Measurements from ENCODE around the gene FAAP24. TPM values are rescaled to one million over a fixed set of nuclear protein-coding genes. Genes with fewer than 3 reads are reported as not detected.

FAAP24 gene
- total RNA-seq, 1 donor from 2014 or later, result 4.1 TPM

GRCh38 chr19:32928806-32929205, 43.2 kb upstream of the FAAP24 start:
- FAIRE-seq, result no peak
- no peak overlapping the region for H2AFZ ChIP-seq (ENCODE audit: low read depth, low read length)

GRCh38 chr19:32930567-32930966, 41.5 kb upstream of the FAAP24 start:
- Mint-ChIP-seq H3K4me1 (ENCODE audit: low read depth, unreplicated experiment) (no peaks in the 10 kb centered on the region), H3K9me3 (ENCODE audit: unreplicated experiment) (peaks cover 9% of the 10 kb centered on the region), H3K27ac (ENCODE audit: unreplicated experiment) (no peak overlapping the region), H3K4me3 (ENCODE audit: unreplicated experiment) (no peak overlapping the region), H3K36me3 (ENCODE audit: low read depth, unreplicated experiment) (peaks cover 30% of the 10 kb centered on the region), H3K27me3 (ENCODE audit: low read depth, unreplicated experiment) (no peaks in the 10 kb centered on the region)
- TF ChIP-seq EZH2 (IDR thresholded peaks at IDR 0.05; ENCODE audit: insufficient read depth, low read length), result no peak
- TF ChIP-seq CTCF (IDR thresholded peaks at IDR 0.05; ENCODE audit: insufficient read depth, low read depth, low read length), result no peak
- no peak overlapping the region for H3K9ac ChIP-seq (ENCODE audit: low read length)
- H3K27me3 ChIP-seq (ENCODE audit: insufficient read depth, low read length), result no peaks in the 10 kb centered on the region
- FAIRE-seq (no peak), DNase-seq (ENCODE audit: low read depth) (no peak)
- no peaks in the 10 kb centered on the region for H3K79me2 ChIP-seq (ENCODE audit: insufficient read depth, low read length)
- H3K4me2 ChIP-seq (ENCODE audit: low read length), result no peak overlapping the region
- peaks cover 6% of the 10 kb centered on the region for H3K36me3 ChIP-seq (ENCODE audit: insufficient read depth, low read length)
- no peak overlapping the region for H3K4me3 ChIP-seq (ENCODE audit: insufficient read depth, low read depth, low read length)
- no peak overlapping the region for H2AFZ ChIP-seq (ENCODE audit: low read depth, low read length)
- H4K20me1 ChIP-seq (ENCODE audit: insufficient read depth, low read length), result no peaks in the 10 kb centered on the region
- no peaks in the 10 kb centered on the region for H3K4me1 ChIP-seq (ENCODE audit: insufficient read depth, low read length)
- H3K27ac ChIP-seq (ENCODE audit: low read depth, low read length), result no peak overlapping the region
- no peaks in the 10 kb centered on the region for H3K9me3 ChIP-seq (ENCODE audit: insufficient read depth, low read depth, low read length)

More at GRCh38 chr19:32928806-32929205, 43.2 kb upstream of the FAAP24 start:
- no peak for DNase-seq (ENCODE audit: low read depth)
- no peak for TF ChIP-seq EZH2 (IDR thresholded peaks at IDR 0.05; ENCODE audit: insufficient read depth, low read length)
- Histone ChIP-seq H3K4me2 (ENCODE audit: low read length) (no peak overlapping the region), H3K9ac (ENCODE audit: low read length) (no peak overlapping the region), H3K9me3 (ENCODE audit: insufficient read depth, low read depth, low read length) (no peaks in the 10 kb centered on the region), H3K27ac (ENCODE audit: low read depth, low read length) (no peak overlapping the region), H3K79me2 (ENCODE audit: insufficient read depth, low read length) (no peaks in the 10 kb centered on the region), H3K27me3 (ENCODE audit: insufficient read depth, low read length) (no peaks in the 10 kb centered on the region), H3K36me3 (ENCODE audit: insufficient read depth, low read length) (peaks cover 12% of the 10 kb centered on the region), H3K4me3 (ENCODE audit: insufficient read depth, low read depth, low read length) (no peak overlapping the region), H3K4me1 (ENCODE audit: insufficient read depth, low read length) (no peaks in the 10 kb centered on the region), H4K20me1 (ENCODE audit: insufficient read depth, low read length) (no peaks in the 10 kb centered on the region)
- Mint-ChIP-seq H3K4me1 (ENCODE audit: low read depth, unreplicated experiment) (peaks cover 3% of the 10 kb centered on the region), H3K4me3 (ENCODE audit: unreplicated experiment) (no peak overlapping the region), H3K36me3 (ENCODE audit: low read depth, unreplicated experiment) (peaks cover 28% of the 10 kb centered on the region), H3K9me3 (ENCODE audit: unreplicated experiment) (peaks cover 9% of the 10 kb centered on the region), H3K27ac (ENCODE audit: unreplicated experiment) (no peak overlapping the region), H3K27me3 (ENCODE audit: low read depth, unreplicated experiment) (no peaks in the 10 kb centered on the region)

GRCh38 chr19:32933571-32933970, 38.5 kb upstream of the FAAP24 start:
- Histone ChIP-seq H3K9ac (ENCODE audit: low read length) (no peak overlapping the region), H3K36me3 (ENCODE audit: insufficient read depth, low read length) (peaks cover 12% of the 10 kb centered on the region), H3K4me2 (ENCODE audit: low read length) (no peak overlapping the region), H3K4me3 (ENCODE audit: insufficient read depth, low read depth, low read length) (no peak overlapping the region), H4K20me1 (ENCODE audit: insufficient read depth, low read length) (no peaks in the 10 kb centered on the region), H3K27me3 (ENCODE audit: insufficient read depth, low read length) (no peaks in the 10 kb centered on the region), H3K9me3 (ENCODE audit: insufficient read depth, low read depth, low read length) (no peaks in the 10 kb centered on the region), H3K27ac (ENCODE audit: low read depth, low read length) (no peak overlapping the region), H2AFZ (ENCODE audit: low read depth, low read length) (no peak overlapping the region), H3K4me1 (ENCODE audit: insufficient read depth, low read length) (no peaks in the 10 kb centered on the region), H3K79me2 (ENCODE audit: insufficient read depth, low read length) (no peaks in the 10 kb centered on the region)
- H3K27me3 Mint-ChIP-seq (ENCODE audit: low read depth, unreplicated experiment), result no peaks in the 10 kb centered on the region
- H3K4me3 Mint-ChIP-seq (ENCODE audit: unreplicated experiment), result no peak overlapping the region
- H3K27ac Mint-ChIP-seq (ENCODE audit: unreplicated experiment), result no peak overlapping the region
- peaks cover 4% of the 10 kb centered on the region for H3K9me3 Mint-ChIP-seq (ENCODE audit: unreplicated experiment)
- FAIRE-seq, result no peak
- TF ChIP-seq CTCF (IDR thresholded peaks at IDR 0.05; ENCODE audit: insufficient read depth, low read depth, low read length) (no peak), EZH2 (IDR thresholded peaks at IDR 0.05; ENCODE audit: insufficient read depth, low read length) (no peak)
- peaks cover 27% of the 10 kb centered on the region for H3K36me3 Mint-ChIP-seq (ENCODE audit: low read depth, unreplicated experiment)
- H3K4me1 Mint-ChIP-seq (ENCODE audit: low read depth, unreplicated experiment), result no peaks in the 10 kb centered on the region
- no peak for DNase-seq (ENCODE audit: low read depth)
